KMS-11 (cell line): ENCODE results near the gene GRID1.

Experiments
- H2AFZ ChIP-seq: fragments of 200-600 bp; sonication (generic); 2 replicates; pipeline ENCODE4 v1.6.1; 2016; ENCODE audit warnings: antibody characterized with exemption, mixed run types, low read depth
- H3K27ac ChIP-seq: fragments of 200-600 bp; sonication (generic); 2 replicates; pipeline ENCODE4 v1.6.1; 2016; ENCODE audit warnings: mild to moderate bottlenecking, mixed run types
- H3K27me3 ChIP-seq: fragments of 200-600 bp; sonication (generic); 2 replicates; pipeline ENCODE4 v1.6.1; 2017; ENCODE audit warnings: mild to moderate bottlenecking, low read depth, mixed run types, moderate library complexity; ENCODE audit not compliant: insufficient read depth
- H3K36me3 ChIP-seq: fragments of 200-600 bp; sonication (generic); 2 replicates; pipeline ENCODE4 v1.6.1; 2017; ENCODE audit warnings: mild to moderate bottlenecking, mixed run types; ENCODE audit not compliant: insufficient read depth
- H3K4me1 ChIP-seq: fragments of 200-600 bp; sonication (generic); 2 replicates; pipeline ENCODE4 v1.6.1; 2016; ENCODE audit warnings: mild to moderate bottlenecking, low read depth, mixed run types; ENCODE audit not compliant: poor library complexity, severe bottlenecking
- H3K4me2 ChIP-seq: fragments of 200-600 bp; sonication (generic); 2 replicates; pipeline ENCODE4 v1.7.0; 2016; ENCODE audit warnings: mild to moderate bottlenecking, mixed run types
- H3K4me3 ChIP-seq: fragments of 200-600 bp; sonication (generic); IDR thresholded peaks from 2 replicates; pipeline ENCODE4 v1.6.1; 2017; ENCODE audit warnings: low read depth, low read length, mixed read lengths; ENCODE audit not compliant: insufficient read depth
- H3K79me2 ChIP-seq: fragments of 200-600 bp; sonication (generic); 2 replicates; pipeline ENCODE4 v1.6.1; 2016; ENCODE audit warnings: low read depth, mixed run types; ENCODE audit not compliant: insufficient read depth
- H3K9ac ChIP-seq: fragments of 200-600 bp; sonication (generic); 2 replicates; pipeline ENCODE4 v1.6.1; 2016; ENCODE audit warnings: mild to moderate bottlenecking, mixed run types
- H4K20me1 ChIP-seq: fragments of 200-600 bp; sonication (generic); 2 replicates; pipeline ENCODE4 v1.6.1; 2016; ENCODE audit warnings: mild to moderate bottlenecking, mixed run types; ENCODE audit not compliant: insufficient read depth
- CTCF ChIP-seq: fragments of 200-600 bp; sonication (generic); conservative IDR thresholded peaks from 2 replicates; pipeline ENCODE4 v1.6.1; 2017; ENCODE audit warnings: low read depth, mild to moderate bottlenecking, antibody characterized with exemption, low read length, moderate library complexity, mixed read lengths

GRID1 gene

GRCh38 chr10:86020134-86020533, 346.5 kb downstream of the GRID1 start:
- no peak overlapping the region for H3K9ac ChIP-seq
- no peak overlapping the region for H3K27ac ChIP-seq
- H2AFZ ChIP-seq, result no peak overlapping the region

GRCh38 chr10:86019141-86019540, 347.5 kb downstream of the GRID1 start:
- H3K36me3 ChIP-seq, result no peaks in the 10 kb centered on the region
- H3K4me3 ChIP-seq, result no peak overlapping the region
- H2AFZ ChIP-seq, result no peak overlapping the region
- no peaks in the 10 kb centered on the region for H3K79me2 ChIP-seq
- no peak overlapping the region for H3K9ac ChIP-seq
- no peak for TF ChIP-seq CTCF
- no peak overlapping the region for H3K27ac ChIP-seq
- no peaks in the 10 kb centered on the region for H3K4me1 ChIP-seq
- no peak overlapping the region for H3K4me2 ChIP-seq
- no peaks in the 10 kb centered on the region for H4K20me1 ChIP-seq
- H3K27me3 ChIP-seq, result no peaks in the 10 kb centered on the region

More at GRCh38 chr10:86020134-86020533, 346.5 kb downstream of the GRID1 start:
- TF ChIP-seq CTCF, result no peak
- Histone ChIP-seq H3K36me3 (no peaks in the 10 kb centered on the region), H3K27me3 (no peaks in the 10 kb centered on the region), H3K4me1 (no peaks in the 10 kb centered on the region), H3K4me2 (no peak overlapping the region), H3K4me3 (no peak overlapping the region), H3K79me2 (no peaks in the 10 kb centered on the region), H4K20me1 (no peaks in the 10 kb centered on the region)

- no peak overlapping the region for H3K4me2 ChIP-seq
- no peaks in the 10 kb centered on the region for H3K36me3 ChIP-seq
- no peak overlapping the region for H3K9ac ChIP-seq
Measured at GRCh38 chr10:86018735-86019058, 347.9 kb downstream of the GRID1 start.

GRCh38 chr10:86017841-86018734, 348.5 kb downstream of the GRID1 start:
- H3K79me2 ChIP-seq, result no peaks in the 10 kb centered on the region
- no peak overlapping the region for H3K4me3 ChIP-seq
- H2AFZ ChIP-seq, result no peak overlapping the region
- H3K4me2 ChIP-seq, result no peak overlapping the region
- H3K4me1 ChIP-seq, result no peaks in the 10 kb centered on the region
- H3K27me3 ChIP-seq, result no peaks in the 10 kb centered on the region
- no peak overlapping the region for H3K27ac ChIP-seq
- H3K9ac ChIP-seq, result no peak overlapping the region
- no peaks in the 10 kb centered on the region for H4K20me1 ChIP-seq
- H3K36me3 ChIP-seq, result no peaks in the 10 kb centered on the region
- no peak for TF ChIP-seq CTCF

More at GRCh38 chr10:86018735-86019058, 347.9 kb downstream of the GRID1 start:
- no peaks in the 10 kb centered on the region for H3K4me1 ChIP-seq
- H3K27me3 ChIP-seq, result no peaks in the 10 kb centered on the region
- H4K20me1 ChIP-seq, result no peaks in the 10 kb centered on the region
- no peaks in the 10 kb centered on the region for H3K79me2 ChIP-seq
- TF ChIP-seq CTCF, result no peak
- no peak overlapping the region for H3K27ac ChIP-seq
- H3K4me3 ChIP-seq, result no peak overlapping the region
- no peak overlapping the region for H2AFZ ChIP-seq
